ENCODE data around the gene MAST4. TPM values are rescaled to one million over a fixed set of nuclear protein-coding genes. Genes with fewer than 3 reads are reported as not detected.
A peak's percentile ranks its signal among the peaks of the same experiment; 100 is the strongest.

MAST4 gene
- total and polyA plus RNA-seq, 2 of the 4 experiments (the other 2 are of a cell fraction) = 4.8 to 6.8 TPM

- Histone ChIP-seq H3K9me1 (ENCODE audit: insufficient read depth, low read length) (no peaks in the 10 kb centered on the region; the same call in 1 of the 2 replicates), H2BK20ac (ENCODE audit: low read depth, low read length) (no peak overlapping the region), H4K20me1 (ENCODE audit: insufficient read depth, low read length) (no peaks in the 10 kb centered on the region), H2BK120ac (ENCODE audit: low read depth, low read length) (no peak overlapping the region), H2BK5ac (ENCODE audit: low read depth, low read length, poor library complexity, severe bottlenecking) (no peak overlapping the region), H3K27me3 (ENCODE audit: control insufficient read depth, insufficient read depth, low read length) (no peaks in the 10 kb centered on the region), H3K4ac (ENCODE audit: low read depth, low read length) (no peak overlapping the region), H3K4me2 (ENCODE audit: low read depth, low read length) (no peak overlapping the region), H2AFZ (replicated peaks; ENCODE audit: low read length, poor library complexity) (no peak overlapping the region), H3K27ac (ENCODE audit: insufficient read depth, low read length) (no peak overlapping the region), H4K91ac (ENCODE audit: insufficient read depth, low read depth, low read length) (no peak overlapping the region), H3K4me3 (ENCODE audit: insufficient read depth, low read depth, low read length) (no peak overlapping the region), H4K5ac (ENCODE audit: low read depth, low read length) (no peak overlapping the region), H3K36me3 (ENCODE audit: control insufficient read depth, insufficient read depth, low read length) (peaks cover 2% of the 10 kb centered on the region; the same call in 1 of the 2 replicates), H3K56ac (ENCODE audit: extremely low read depth, insufficient read depth, low read length) (no peak overlapping the region), H3K14ac (replicated peaks; ENCODE audit: low read depth, low read length) (no peak overlapping the region), H3K79me1 (ENCODE audit: low read depth in 1 of 2, low read length in 2 of 2) (no peaks in the 10 kb centered on the region), H3K4me1 (ENCODE audit: control insufficient read depth, insufficient read depth, low read length) (no peaks in the 10 kb centered on the region), H2AK9ac (replicated peaks; ENCODE audit: low read depth, low read length, poor library complexity) (no peak overlapping the region), H3K18ac (ENCODE audit: low read depth, low read length) (no peak overlapping the region), H3K9me3 (ENCODE audit: control insufficient read depth, insufficient read depth, low read length) (no peaks in the 10 kb centered on the region), H4K8ac (ENCODE audit: low read depth in 2 of 2, low read length in 2 of 2) (no peak overlapping the region), H3K23ac (ENCODE audit: low read depth, low read length) (no peak overlapping the region), H2AK5ac (ENCODE audit: low read depth, low read length) (no peak overlapping the region), H3K9ac (ENCODE audit: low read depth, low read length) (no peak overlapping the region), H2BK15ac (ENCODE audit: low read depth, low read length) (no peak overlapping the region)
- WGBS, 2 experiments (ENCODE audit: extremely low coverage in 2 of 2, insufficient read length in 1 of 2) = no CpG with 5 or more reads among the region's 6 CpGs
- intact Hi-C loops (cut with micrococcal nuclease) (no loop called here), dilution Hi-C loops (cut with HindIII; ENCODE audit: low sequenced_read_pairs, unreplicated experiment) (no loop called here), in situ Hi-C loops (cut with MboI; ENCODE audit: low sequenced_read_pairs) (no loop called here)
- CTCF ChIA-PET = no interaction called here
- TF ChIP-seq MAFK (IDR thresholded peaks at IDR 0.05; ENCODE audit: low read depth, low read length) = peak; percentile 70
- no peak for TF ChIP-seq MAZ (IDR thresholded peaks at IDR 0.05; ENCODE audit: borderline replicate concordance, low read depth, low read length)
- no peak for ATAC-seq (ENCODE audit: low read depth)
- no TSS peak for BruUV-seq (replicated peaks)
- POLR2A ChIA-PET (ENCODE audit: unreplicated experiment) = no interaction called here
- DNase-seq = no peak
Observed at GRCh38 chr5:67135381-67135984, 539.3 kb downstream of the MAST4 start.

Data from IMR-90 (cell line).